SK-N-MC (cell line): Measurements from ENCODE around the gene RNF214.

Source experiments
- EZH2 ChIP-seq: fragments of 200-600 bp; sonication (generic); IDR thresholded peaks from one replicate; pipeline ENCODE4 v1.6.1; 2017; ENCODE audit warnings: antibody characterized with exemption
- POLR2AphosphoS5 ChIP-seq: IDR thresholded peaks from 2 replicates; pipeline ENCODE4 v1.6.1; 2012; ENCODE audit warnings: mild to moderate bottlenecking, low read depth, low read length, borderline replicate concordance

- TF ChIP-seq POLR2AphosphoS5, result no peak
- no peak for TF ChIP-seq EZH2
Measured at GRCh38 chr11:117219995-117220394, 12.5 kb upstream of the RNF214 start.
